ENCODE results near the gene NRL.

GRCh38 chr14:24064091-24064795, 50.5 kb downstream of the NRL start:
- TF ChIP-seq GATA2 (IDR thresholded peaks at IDR 0.05; ENCODE audit: low read depth, low read length), result no peak
- no peak for TF ChIP-seq GATA3 (IDR thresholded peaks at IDR 0.05; ENCODE audit: low read depth, low read length)

All from SH-SY5Y (cell line).